Activated CD4-positive, alpha-beta T cell treated with anti-CD3 and anti-CD28 coated beads for 48 hours (primary cell): ENCODE results near the gene CAMKK1.

Experiments used
- DNase-seq: peaks from one replicate; pipeline ENCODE4 v3.0.0-alpha.2; 2020

CAMKK1 gene

GRCh38 chr17:3895354-3895753, 2.5 kb upstream of the CAMKK1 start:
- no peak for DNase-seq

GRCh38 chr17:3894911-3895343, 2.1 kb upstream of the CAMKK1 start:
- no peak for DNase-seq

- no peak for DNase-seq
These were observed 1.3 kb upstream of the CAMKK1 start for GRCh38 chr17:3894188-3894587.

- DNase-seq = no peak
These were observed 865 bp upstream of the CAMKK1 start for GRCh38 chr17:3893720-3894116.

- DNase-seq = peak; percentile 68
These were observed 506 bp downstream of the CAMKK1 start for GRCh38 chr17:3892095-3892998.

- DNase-seq = no peak
These were observed 1.2 kb downstream of the CAMKK1 start for GRCh38 chr17:3891626-3892094.

GRCh38 chr17:3890878-3891219, 2.0 kb downstream of the CAMKK1 start:
- DNase-seq = no peak

- peak; percentile 59 for DNase-seq
These were observed 2.6 kb downstream of the CAMKK1 start for GRCh38 chr17:3890082-3890877.

- no peak for DNase-seq
These were observed 3.4 kb downstream of the CAMKK1 start for GRCh38 chr17:3889325-3890012.

GRCh38 chr17:3888343-3889171, 4.3 kb downstream of the CAMKK1 start:
- no peak for DNase-seq

- no peak for DNase-seq
These were observed 5.0 kb downstream of the CAMKK1 start for GRCh38 chr17:3887804-3888203.

GRCh38 chr17:3887394-3887793, 5.5 kb downstream of the CAMKK1 start:
- no peak for DNase-seq

- DNase-seq = no peak
These were observed 6.1 kb downstream of the CAMKK1 start for GRCh38 chr17:3886776-3887175.

GRCh38 chr17:3885970-3886369, 6.9 kb downstream of the CAMKK1 start:
- no peak for DNase-seq

- no peak for DNase-seq
These were observed 7.6 kb downstream of the CAMKK1 start for GRCh38 chr17:3885271-3885670.

GRCh38 chr17:3884188-3884587, 8.7 kb downstream of the CAMKK1 start:
- DNase-seq = no peak

GRCh38 chr17:3882276-3882675, 10.6 kb downstream of the CAMKK1 start:
- no peak for DNase-seq

GRCh38 chr17:3880983-3881382, 11.9 kb downstream of the CAMKK1 start:
- DNase-seq = no peak

- DNase-seq = no peak
These were observed 13.0 kb downstream of the CAMKK1 start for GRCh38 chr17:3879591-3880417.

- no peak for DNase-seq
These were observed 13.7 kb downstream of the CAMKK1 start for GRCh38 chr17:3879186-3879585.

GRCh38 chr17:3877220-3877619, 15.6 kb downstream of the CAMKK1 start:
- no peak for DNase-seq
